GM19328 (cell line): ENCODE data around the gene TXLNG.
"Not testable (repeated sequence)": the region's sequence is repeated elsewhere in the genome, so short reads cannot be mapped to it uniquely, and the experiment has no call there.

Source experiments
- ATAC-seq: cut with Tn5 transposase; IDR thresholded peaks from one replicate; pipeline ENCODE4 v1.9.1; 2021; ENCODE audit warnings: mild to moderate bottlenecking, moderate library complexity; ENCODE audit not compliant: unreplicated experiment

The TXLNG gene

DNA sequence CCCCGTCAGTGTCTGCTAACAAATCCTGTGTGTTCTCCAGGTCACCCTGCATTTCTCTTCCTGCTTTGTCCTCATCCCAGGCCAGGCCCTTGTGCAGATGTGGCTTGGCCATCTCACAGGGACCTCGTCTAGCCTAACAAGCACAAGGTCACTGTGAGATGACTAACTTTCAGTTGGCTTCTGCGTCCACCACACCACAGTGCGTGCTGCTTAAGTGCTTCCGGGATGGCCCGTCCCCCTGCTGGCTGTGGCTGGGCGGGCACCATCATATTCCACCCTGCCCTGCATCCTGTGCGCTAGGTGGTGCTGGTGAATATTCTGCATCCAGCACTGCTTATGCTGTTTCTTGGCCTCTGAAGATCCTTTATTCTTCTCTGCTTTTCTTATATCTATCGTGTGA, 50.1 kb downstream of the TXLNG start:
- ATAC-seq: no peak

- ATAC-seq: no peak
These were observed 52.2 kb downstream of the TXLNG start for GRCh38 chrX:16838202-16839066.

DNA sequence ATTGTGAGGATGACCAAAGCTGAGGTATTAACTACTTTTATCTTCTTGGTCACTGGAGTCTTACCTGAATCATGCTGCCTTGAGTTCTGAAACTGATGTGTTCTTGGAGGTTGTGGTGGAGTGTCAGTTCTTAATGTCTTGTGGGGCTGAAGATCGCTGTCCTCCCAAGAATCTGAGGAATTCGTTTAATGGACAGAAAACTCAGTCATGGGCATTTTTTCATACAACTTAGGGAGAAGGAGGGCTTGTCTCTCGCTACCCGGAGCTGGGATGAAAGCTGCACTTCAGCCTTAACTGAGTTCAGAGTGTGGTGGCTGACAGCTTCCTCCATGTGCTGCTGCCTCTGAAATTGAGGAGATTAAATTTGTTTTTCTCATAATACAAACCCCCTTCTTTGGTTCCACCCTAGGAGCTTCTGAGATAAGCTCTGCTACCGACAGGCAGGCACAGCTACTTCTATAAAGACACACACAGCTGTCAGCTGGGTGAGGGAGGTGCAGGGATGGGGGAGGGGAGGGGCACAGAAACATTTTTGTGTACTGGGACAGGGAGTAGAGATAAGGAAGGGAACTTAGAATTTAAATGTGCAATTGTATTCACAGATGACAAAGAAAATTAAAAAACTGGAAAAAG, 53.1 kb downstream of the TXLNG start:
- ATAC-seq: no peak

GRCh38 chrX:16839852-16840460, 53.7 kb downstream of the TXLNG start:
- ATAC-seq: no peak

- ATAC-seq: no peak
These were observed 56.4 kb downstream of the TXLNG start for GRCh38 chrX:16842684-16843083.

DNA sequence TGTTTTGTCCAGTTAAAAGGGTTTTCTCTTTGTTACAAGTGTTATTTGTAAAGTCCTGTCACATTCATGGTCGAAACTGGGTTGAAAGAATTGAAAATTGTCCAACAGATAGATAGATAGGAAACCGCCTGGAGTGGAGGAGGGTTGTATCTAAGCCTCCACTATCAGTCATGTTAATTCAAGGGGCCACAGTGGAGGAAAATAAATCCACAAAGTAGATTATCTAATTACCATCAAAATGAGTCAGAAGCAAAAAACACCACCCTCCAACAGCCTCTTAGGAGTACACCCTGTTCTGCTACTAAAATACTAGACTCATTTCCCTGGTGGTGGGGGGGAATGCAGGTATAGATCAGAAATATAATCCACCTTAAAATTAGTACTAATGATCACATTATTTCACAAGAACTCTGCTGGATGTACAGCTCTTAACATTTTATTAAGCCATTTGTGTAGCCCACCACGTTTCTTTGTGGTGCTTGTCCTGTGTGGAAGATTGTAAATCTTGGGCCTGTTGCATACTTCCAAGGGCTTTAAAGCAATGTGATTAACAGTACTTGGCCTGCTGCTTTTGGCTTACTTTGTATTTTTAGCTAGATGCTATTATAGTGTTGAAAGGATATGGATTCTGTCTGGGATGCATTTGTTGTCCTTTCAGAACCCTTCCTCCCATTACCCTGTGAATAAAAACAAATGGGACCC, 57.1 kb downstream of the TXLNG start:
- ATAC-seq: no peak

DNA sequence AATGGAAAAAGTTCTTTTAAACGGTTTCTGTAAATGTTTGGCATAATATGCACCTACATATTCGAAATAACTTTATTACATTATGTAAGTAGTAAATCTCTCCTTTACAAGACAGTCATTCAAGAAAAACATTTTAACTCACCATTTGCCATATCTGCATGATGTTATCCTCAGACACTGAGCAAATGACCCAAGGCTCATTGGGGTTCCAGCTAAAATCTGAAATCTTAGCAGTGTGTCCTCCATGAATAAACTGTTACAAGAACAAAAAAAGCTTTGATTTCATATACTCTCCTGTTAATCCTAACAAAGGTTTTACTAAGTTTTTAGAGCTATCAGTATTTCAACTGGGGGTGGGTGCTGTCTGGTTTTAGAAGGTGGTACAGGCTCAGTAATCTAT, 59.4 kb downstream of the TXLNG start:
- no peak for ATAC-seq

DNA sequence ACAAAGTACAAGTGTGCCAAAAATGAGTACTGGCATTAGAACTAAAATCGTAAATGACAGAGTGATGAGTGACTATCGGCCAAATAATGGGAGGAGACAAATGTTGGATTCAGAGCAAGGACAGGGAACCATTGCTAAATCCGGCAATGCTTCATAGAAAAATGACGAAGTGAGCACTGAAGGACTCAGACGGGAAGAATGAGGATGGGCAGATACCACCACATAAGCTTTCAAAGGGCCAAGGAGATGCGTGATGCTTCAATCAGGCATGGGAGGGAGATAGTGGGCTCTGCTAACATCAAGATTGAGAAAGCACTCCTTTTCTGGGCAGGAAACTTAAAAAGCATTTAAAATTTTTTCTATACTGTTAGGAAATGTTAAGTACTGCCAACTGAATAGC, 62.3 kb downstream of the TXLNG start:
- ATAC-seq: no peak

DNA sequence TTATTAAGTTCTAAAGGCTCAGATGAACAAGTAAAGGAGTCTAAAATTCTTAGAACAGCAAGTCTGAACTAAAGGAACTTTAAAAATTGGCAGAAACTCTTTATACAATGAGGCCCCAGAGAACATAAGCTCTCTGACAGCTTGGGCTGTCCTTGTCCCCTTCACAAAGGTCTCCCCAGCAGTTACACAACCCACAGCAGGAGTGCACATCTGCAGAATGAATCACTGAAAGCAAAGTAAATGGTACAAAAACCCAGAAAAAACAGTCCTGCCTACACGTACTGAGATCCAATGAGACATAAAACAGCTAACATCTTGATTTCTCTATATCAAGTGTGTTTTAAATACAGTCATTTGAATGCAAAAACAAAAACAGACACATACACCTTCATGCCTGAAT, 65.2 kb downstream of the TXLNG start:
- no peak for ATAC-seq

GRCh38 chrX:16851827-16852226, 65.6 kb downstream of the TXLNG start:
- ATAC-seq: no peak

DNA sequence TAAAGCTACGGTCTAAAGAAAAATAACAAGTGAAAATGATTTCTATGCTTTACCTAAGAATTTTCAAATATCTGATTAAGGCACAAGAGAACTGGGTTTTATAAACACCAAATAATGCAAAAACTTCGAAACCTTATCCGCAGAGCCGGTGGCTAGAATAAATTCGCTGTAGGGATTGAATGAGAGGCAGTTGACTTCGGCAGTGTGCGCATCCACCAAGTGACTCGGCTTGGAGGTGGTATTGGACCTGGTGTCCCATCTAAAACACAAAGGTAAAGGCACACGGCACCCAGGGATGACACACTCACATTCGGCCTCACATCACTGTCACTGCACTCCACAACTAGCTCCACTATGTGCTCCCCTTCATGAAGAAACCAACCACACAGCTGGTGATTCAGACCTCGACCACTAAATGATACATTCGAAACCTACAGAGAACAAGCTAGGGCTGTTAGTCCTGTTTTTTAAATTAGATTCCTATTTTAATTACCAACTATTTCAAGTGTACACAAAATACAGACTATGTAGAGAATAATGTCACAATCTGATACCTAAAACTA, 66.4 kb downstream of the TXLNG start:
- ATAC-seq: no peak

DNA sequence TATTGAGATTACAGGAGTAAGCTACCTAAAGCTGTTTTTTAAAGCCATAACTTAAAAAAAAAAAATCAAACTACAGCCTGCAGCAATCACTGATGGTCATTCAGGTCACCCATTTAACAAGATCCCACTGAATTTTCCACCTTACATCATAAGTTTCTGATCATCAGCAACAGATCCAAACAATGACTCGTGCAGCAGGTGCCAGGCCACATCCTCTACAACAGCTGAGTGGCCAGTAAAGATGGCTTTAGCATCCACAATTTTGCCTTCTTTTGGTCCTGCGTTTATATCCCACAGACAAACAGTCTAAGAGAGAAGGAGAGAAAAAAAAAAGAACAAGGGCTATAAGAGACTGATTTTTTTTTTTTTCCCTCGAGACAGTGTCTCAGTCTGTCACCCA, 67.3 kb downstream of the TXLNG start:
- ATAC-seq: no peak

- no peak for ATAC-seq
These were observed 69.3 kb downstream of the TXLNG start for GRCh38 chrX:16855363-16856075.

GRCh38 chrX:16856076-16856404, 69.8 kb downstream of the TXLNG start:
- ATAC-seq: not testable (repeated sequence)

- no peak for ATAC-seq
These were observed 70.5 kb downstream of the TXLNG start for GRCh38 chrX:16856744-16857143.

GRCh38 chrX:16862829-16863228, 76.6 kb downstream of the TXLNG start:
- no peak for ATAC-seq

GRCh38 chrX:16867947-16868346, 81.7 kb downstream of the TXLNG start:
- no peak for ATAC-seq

GRCh38 chrX:16868920-16869319, 82.7 kb downstream of the TXLNG start:
- ATAC-seq: no peak

DNA sequence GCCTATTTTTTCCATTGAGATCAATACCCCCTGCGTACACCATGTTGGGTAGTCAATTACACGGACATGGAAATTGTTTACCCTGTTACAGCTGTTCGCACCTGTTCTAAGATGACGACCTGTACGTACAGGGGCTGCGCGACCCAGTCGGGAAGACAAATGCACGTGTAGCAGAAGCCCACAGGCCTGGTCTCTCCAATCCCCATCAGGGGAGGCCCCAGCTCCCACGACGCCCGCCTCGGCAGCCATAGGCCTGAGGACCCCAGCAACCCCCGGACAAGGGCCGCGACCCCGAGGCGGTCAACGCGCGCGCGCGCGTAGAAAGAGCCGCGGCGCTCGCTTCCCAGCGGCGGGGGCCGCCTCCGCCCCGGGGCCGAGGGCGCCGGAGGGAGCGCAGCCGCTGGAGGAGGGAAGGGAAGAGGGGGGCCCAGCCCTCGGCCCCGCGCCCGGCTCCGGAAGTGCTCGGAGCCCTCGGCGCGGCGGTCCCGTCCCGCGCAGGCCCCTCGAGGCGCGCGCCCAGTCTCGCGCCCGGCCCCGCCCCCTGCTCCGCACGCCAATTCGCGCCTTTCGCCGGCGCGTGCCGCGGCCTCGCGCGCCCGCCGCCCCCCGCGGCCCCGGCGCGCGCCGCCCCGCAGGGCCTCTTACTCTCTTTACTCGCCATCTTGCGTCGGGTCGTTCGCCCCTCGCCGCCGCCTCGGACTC, 83.3 kb downstream of the TXLNG start:
- ATAC-seq: peak; percentile 39
